Measurements from ENCODE around the gene SIGLEC1.

Gene SIGLEC1

DNA sequence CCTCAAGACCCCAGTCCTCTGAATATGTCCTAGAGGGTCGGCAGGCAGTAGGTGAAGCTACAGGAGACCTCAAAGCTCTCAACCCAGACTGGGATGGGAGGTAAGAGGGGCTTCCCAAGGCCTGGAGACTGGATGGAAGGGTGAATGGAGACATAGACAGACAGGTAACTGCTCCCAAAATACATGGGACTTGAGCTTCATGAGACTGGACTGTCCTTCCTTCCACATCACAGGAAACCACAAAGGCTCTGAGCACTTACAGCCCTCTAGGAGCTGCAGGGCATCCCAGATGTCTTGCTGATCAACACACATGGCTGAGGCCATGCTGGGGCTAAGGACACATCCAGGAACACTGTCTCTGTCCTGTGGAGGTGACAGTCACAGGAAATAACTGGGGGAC is 31.6 kb upstream of the SIGLEC1 start:
- DNase-seq = no peak

- no peak for DNase-seq
Observed at GRCh38 chr20:3743251-3743650, 30.9 kb upstream of the SIGLEC1 start.

DNA sequence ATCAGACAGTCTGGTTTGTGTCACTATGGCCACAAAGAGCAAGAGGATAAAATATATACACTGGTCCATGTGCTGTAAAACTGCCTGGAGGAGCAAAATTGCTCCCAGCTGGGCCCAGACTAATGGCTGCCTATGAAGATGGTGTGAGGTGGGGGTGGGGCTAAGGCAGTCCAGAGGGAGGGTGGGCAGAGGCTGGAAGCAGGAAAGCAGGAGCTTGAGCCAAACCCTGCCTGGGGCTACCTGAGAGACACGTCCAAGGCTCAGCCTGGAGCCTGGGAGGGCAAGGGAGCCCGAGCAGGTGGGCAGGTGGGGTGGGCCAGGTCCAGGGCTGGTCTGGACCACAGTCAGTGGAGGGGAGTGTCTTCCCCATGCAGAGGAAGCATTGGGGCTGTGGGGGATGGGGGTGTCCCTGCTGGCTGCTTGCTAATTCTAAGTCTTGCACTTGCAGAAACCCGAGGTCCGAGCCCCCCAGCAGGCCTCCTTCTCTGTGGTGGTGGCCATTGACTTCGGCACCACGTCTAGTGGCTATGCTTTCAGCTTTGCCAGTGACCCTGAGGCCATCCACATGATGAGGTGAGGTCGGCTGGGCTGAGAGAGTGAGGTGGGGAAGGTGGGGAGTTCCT is 29.5 kb upstream of the SIGLEC1 start:
- no peak for DNase-seq

DNA sequence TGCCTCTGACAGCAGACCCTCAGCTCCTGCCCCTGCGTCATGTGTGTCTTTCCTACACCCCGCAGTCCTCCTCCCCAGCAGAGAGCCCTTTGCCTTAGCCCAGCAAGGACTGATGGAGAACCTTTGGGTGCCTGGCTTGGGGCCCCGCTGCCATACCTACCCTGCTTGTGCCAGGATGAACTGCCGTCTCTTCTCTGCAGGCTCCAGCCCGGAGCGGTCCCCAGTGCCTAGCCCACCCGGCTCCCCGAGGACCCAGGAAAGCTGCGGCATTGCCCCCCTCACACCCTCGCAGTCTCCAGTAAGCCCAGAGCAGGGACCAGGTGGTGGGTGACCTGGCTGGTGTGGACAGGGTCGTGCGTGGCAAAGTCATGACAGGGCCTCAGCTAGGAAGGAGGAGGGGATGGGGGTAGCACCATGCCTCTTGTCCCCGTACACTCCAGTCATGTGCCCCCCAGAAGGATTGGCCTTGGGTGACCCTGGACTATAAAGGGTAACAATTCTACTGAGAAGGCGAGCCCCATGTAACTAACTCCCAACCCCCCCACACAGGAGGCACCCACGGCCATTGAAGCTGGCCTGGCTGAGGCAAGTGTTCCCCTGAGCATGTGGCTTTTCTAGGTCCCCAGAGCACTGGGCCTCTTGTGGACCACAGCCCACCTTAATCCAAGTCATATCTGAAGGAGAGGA is 28.4 kb upstream of the SIGLEC1 start:
- DNase-seq = no peak

- DNase-seq = no peak
Observed at GRCh38 chr20:3739926-3740451, 27.6 kb upstream of the SIGLEC1 start.

GRCh38 chr20:3739054-3739925 is 26.9 kb upstream of the SIGLEC1 start:
- DNase-seq = no peak

GRCh38 chr20:3738111-3739053 is 26.0 kb upstream of the SIGLEC1 start:
- DNase-seq = no peak

GRCh38 chr20:3735768-3736167 is 23.4 kb upstream of the SIGLEC1 start:
- DNase-seq = no peak

DNA sequence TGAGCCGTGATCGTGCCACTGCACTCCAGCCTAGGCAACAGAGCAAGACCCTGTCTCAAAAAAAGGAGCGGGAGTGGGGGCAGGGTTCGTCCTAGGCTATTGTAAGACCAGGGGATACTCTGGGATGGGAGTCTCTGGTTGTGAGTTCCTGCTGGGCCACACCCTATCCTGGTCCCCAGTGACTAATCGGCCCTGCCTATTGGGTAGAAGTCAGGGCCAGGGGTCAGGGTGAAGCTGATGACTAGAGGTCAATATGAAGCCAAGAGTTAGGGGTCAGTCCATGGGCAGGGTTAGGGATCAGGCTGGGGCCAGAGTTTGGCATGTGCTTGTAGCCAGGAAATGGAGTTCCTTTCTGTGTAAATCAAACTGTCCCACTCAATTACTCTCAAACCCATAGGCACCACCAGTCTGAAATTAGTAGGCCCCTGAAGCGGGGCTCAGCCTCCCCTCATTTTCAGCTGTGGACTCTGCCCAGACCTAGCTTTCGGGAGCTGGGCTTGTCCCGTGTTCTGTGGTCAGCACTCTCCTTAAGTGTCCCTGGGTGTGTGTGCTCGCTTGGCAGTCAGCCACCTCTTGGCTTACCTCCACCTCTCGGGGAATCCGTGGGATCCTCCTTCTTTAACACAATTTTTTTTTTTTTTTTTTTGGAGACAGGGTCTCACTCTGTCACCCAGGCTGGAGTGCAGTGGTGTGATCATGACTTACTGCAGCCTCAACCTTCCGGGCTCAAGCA is 21.9 kb upstream of the SIGLEC1 start:
- no peak for DNase-seq

DNA sequence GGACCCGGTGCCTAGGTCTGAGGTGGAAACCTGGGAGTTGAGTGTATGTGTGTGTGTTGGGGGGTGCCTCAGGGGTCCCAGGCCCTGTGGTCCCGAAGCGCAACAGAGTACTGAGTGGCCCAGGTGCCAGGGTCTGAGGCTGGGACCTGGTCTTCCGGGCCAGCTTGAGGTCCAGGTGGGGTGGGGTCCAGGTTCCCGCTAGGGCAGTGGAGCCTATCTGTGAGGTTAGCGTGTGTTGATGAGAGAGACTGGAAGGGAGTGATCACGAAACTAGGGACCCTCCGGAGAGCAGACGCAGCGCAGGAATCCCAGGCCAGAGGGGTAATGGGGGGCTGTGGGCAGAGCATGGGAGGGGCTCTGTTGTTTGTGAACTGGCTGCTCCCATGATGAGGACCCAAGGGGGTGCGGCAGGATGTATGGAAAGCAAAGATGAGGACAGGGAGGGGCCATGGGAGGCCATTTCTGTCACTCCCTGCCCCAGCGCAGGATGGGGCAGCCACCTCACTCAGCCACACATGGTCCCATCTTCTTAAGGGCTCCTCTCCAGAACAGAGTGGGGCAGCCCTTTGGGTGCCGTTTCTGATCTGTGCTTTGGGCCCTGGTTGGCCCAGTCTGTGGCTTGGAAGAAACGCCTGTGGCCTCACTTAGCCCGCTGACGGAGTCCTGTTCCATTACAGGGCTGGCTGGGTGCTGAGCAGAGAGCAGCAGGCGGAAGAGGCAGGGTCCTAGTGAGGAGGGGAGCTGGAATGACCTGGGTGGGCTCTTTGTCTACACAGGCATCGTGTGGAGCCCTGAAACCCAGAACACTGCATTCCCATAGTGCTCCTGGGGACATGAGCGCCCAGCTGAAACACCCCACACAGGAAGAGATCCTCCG is 21.0 kb upstream of the SIGLEC1 start:
- no peak for DNase-seq

GRCh38 chr20:3732327-3733118 is 20.1 kb upstream of the SIGLEC1 start, which contains the start of gene HSPA12B:
Gene HSPA12B (plus strand): TSS chr20:3732685. CDS start chr20:3738675, 5,990 bp downstream.
- peak; percentile 32 for DNase-seq

DNA sequence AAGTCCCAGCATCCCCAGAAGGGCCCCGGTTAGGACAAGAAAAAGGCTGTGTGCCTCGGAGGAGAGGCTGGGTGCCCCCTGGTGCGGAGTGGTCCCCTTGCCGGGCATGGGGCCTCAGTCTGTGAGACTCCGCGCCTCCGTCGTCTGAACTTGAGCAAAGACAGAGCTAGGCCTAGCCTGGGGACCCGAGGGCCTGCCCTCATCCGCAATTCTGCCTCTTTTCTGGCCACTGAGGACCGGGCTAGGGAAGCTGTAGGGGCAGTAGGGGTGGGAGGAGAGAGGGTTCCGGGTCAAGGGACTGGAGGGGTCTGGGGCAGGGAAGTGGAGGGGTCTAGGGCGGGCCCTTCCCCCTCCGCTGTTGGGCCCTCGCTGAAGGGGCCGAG is 19.5 kb upstream of the SIGLEC1 start:
- DNase-seq = no peak

DNA sequence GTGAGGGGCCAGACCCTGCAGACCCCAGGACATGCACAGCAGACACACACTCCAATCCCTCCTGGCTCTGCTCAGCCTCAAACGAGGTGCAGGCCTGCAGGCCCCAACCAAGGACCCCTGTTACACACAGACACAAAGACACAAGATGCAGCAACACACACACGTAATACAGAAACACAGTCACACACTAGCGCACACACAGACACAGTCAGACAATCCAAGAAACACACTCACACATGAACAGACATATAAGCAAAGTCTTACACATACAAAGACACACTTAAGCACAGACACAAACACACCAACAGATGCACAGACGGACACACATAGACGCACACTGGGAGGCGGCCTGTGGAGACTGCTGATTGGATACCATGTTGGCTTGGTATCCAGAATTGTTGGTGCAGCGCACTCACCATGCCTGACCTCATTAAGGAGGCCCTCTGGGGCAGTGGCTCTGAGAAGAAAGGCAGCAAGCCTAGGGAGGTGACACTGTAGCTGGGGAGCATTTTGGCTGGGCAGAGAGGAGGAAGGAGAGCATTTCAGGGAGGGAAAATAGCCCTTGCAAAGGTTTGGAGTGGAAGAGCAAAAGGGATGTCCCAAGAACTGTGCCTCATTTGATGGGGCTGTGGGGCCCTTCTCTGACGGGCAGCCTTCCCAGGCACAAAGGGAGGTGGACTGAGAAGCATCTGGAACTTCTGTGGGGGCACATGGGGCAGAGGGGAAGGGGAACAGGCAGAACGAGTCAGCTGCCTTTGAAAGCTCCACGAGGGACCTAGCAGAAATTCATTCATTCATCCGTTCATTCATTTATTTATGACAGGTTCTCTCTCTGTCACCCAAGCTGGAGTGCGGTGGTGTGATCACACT is 18.6 kb upstream of the SIGLEC1 start:
- DNase-seq = no peak

DNA sequence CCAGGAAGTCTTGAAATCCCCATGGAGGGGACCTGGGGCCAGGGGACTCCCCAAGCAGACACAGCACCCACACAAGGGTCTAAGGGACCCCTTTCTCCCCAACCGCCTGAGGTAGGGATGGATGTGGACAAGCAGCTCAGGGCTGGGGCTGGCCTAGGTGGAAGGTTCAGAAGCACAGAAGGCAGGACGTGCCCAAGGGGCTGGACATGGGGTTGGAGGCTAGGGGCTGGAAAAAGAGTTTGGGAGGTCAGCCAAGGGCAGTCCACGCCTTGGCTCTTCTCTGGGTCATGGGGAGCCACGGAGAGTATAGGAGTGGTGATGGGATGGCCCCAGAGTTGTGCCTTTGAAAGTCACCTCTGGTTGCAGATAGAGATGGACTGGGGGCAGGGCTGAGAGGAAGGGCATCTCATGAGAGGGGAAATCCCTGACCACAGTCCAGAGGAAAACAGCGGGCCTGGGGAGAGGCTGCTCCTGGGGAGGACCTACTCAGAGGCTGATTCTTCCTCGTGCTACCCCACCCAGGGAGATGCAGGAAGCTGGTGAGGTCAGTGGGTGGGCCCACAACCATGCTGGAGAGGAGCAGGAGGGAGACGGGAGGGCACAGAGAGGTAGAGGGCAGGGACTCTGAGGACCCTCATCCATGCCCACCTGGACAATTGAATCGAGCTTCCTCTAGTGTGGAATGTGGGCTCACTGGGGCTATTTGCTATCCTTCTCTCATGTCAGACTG is 17.6 kb upstream of the SIGLEC1 start:
- DNase-seq = no peak

DNA sequence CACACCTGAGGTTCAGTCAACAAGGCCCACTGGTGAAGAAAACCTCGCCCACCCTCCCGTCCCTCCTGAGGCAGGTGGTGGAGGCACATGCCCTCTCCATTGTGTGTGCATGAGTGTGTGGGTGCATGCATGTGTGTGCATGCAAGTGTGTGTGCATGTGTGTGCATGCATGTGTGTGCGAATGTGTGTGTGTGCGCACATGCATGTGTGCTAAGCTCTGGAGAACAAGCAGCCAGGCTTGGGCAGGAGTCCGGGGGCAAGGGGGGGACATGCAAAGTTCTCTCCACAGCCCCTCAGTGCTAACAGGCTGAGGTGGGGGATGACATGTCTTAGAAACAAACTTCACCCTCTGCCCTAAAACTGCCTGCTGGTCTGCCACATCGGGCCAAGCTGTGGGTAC is 17.0 kb upstream of the SIGLEC1 start:
- DNase-seq = no peak

DNA sequence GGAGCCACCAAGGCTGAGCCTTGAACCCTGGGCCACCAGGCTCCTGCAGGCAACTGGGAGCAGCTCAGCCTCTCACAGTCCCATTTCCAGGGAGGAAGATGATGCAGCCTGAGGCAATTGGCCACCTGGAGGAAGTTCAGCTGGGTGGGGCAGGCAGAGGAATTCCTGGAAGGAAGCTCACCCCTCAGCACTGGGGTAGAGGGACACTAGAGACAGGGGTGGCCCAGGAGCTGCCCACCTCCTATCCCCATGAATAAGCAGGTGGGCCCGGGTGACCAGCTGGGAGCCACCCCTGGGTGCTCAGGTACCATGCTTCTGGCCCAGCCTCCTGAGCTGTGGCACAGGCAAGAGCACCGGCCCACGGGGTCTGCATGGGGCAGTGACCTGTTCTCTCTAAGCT is 16.5 kb upstream of the SIGLEC1 start:
- no peak for DNase-seq

GRCh38 chr20:3728354-3728753 is 16.0 kb upstream of the SIGLEC1 start:
- no peak for DNase-seq

Measured in fibroblast of skin of abdomen (primary cell).